SIG-M5 (cell line): Measurements from ENCODE around the gene AIF1.

Experiments used
- DNase-seq: peaks from one replicate; lab custom pipeline; 2025; lab: John Stamatoyannopoulos, UW

AIF1 gene

GRCh38 chr6:31614684-31615578, at the start of gene AIF1:
Gene AIF1, plus strand, starts transcription at chr6:31615234. Its CDS starts 96 bp downstream, at chr6:31615330.
- DNase-seq = no peak

- no peak for DNase-seq
Observed at GRCh38 chr6:31567531-31568370, 47.3 kb upstream of the AIF1 start.

- DNase-seq = no peak
Observed at GRCh38 chr6:31568537-31568961, 46.5 kb upstream of the AIF1 start.

- no peak for DNase-seq
Observed at GRCh38 chr6:31569861-31570536, 45.0 kb upstream of the AIF1 start.

GRCh38 chr6:31572041-31572911, 42.8 kb upstream of the AIF1 start, which contains the start of gene LTA:
Gene LTA, plus strand, starts transcription at chr6:31572289. Its CDS starts 454 bp downstream, at chr6:31572743.
- no peak for DNase-seq

- no peak for DNase-seq
Observed at GRCh38 chr6:31573239-31574105, 41.6 kb upstream of the AIF1 start.

- DNase-seq = no peak
Observed at GRCh38 chr6:31574106-31575061, 40.6 kb upstream of the AIF1 start.

- DNase-seq = peak; percentile 53
Observed at GRCh38 chr6:31575335-31575901, 39.6 kb upstream of the AIF1 start, which contains the start of gene TNF. Gene TNF, plus strand, starts transcription at chr6:31575565. Its CDS starts 177 bp downstream, at chr6:31575742.

GRCh38 chr6:31575952-31576685, 38.9 kb upstream of the AIF1 start:
- no peak for DNase-seq

- DNase-seq = no peak
Observed at GRCh38 chr6:31576897-31577578, 38.0 kb upstream of the AIF1 start.

- DNase-seq = no peak
Observed at GRCh38 chr6:31577579-31577966, 37.5 kb upstream of the AIF1 start.

- DNase-seq = no peak
Observed at GRCh38 chr6:31578184-31579118, 36.6 kb upstream of the AIF1 start.

GRCh38 chr6:31579119-31579505, 35.9 kb upstream of the AIF1 start:
- DNase-seq = no peak

GRCh38 chr6:31579546-31580437, 35.2 kb upstream of the AIF1 start:
- DNase-seq = no peak

- DNase-seq = no peak
Observed at GRCh38 chr6:31580438-31580740, 34.6 kb upstream of the AIF1 start.
